Fibroblast of skin of abdomen (primary cell): ENCODE measurements around the gene SCP2.

Experiments
- DNase-seq: peaks from one replicate; pipeline ENCODE4 v3.0.0-alpha.2; 2013

The SCP2 gene

GRCh38 chr1:53068314-53069099, 141.4 kb downstream of the SCP2 start:
- no peak for DNase-seq

GRCh38 chr1:53069265-53069662, 142.2 kb downstream of the SCP2 start:
- DNase-seq: no peak

- no peak for DNase-seq
Observed at GRCh38 chr1:53069663-53070327, 142.7 kb downstream of the SCP2 start.

GRCh38 chr1:53070621-53071020, 143.5 kb downstream of the SCP2 start:
- DNase-seq: no peak

GRCh38 chr1:53071167-53071865, 144.2 kb downstream of the SCP2 start:
- no peak for DNase-seq

GRCh38 chr1:53071915-53072314, 144.8 kb downstream of the SCP2 start:
- DNase-seq: no peak

GRCh38 chr1:53073287-53073686, 146.2 kb downstream of the SCP2 start:
- DNase-seq: no peak

- DNase-seq: no peak
Observed at GRCh38 chr1:53073868-53074311, 146.8 kb downstream of the SCP2 start.

- no peak for DNase-seq
Observed at GRCh38 chr1:53074313-53075154, 147.5 kb downstream of the SCP2 start.

- no peak for DNase-seq
Observed at GRCh38 chr1:53075206-53075605, 148.1 kb downstream of the SCP2 start.

- no peak for DNase-seq
Observed at GRCh38 chr1:53075761-53076163, 148.7 kb downstream of the SCP2 start.

GRCh38 chr1:53076165-53076564, 149.1 kb downstream of the SCP2 start:
- DNase-seq: no peak

GRCh38 chr1:53076721-53077598, 149.9 kb downstream of the SCP2 start:
- no peak for DNase-seq

- no peak for DNase-seq
Observed at GRCh38 chr1:53077599-53077965, 150.5 kb downstream of the SCP2 start.

- DNase-seq: no peak
Observed at GRCh38 chr1:53078333-53079101, 151.4 kb downstream of the SCP2 start.

- no peak for DNase-seq
Observed at GRCh38 chr1:53079251-53079650, 152.2 kb downstream of the SCP2 start.

- DNase-seq: no peak
Observed at GRCh38 chr1:53080041-53080440, 153.0 kb downstream of the SCP2 start.

- no peak for DNase-seq
Observed at GRCh38 chr1:53080769-53081168, 153.7 kb downstream of the SCP2 start.

GRCh38 chr1:53081384-53082066, 154.4 kb downstream of the SCP2 start:
- DNase-seq: no peak

- no peak for DNase-seq
Observed at GRCh38 chr1:53082826-53083455, 155.9 kb downstream of the SCP2 start.
